ENCODE data around the gene CCDC127.
A peak's percentile ranks its signal among the peaks of the same experiment; 100 is the strongest.
"Not testable (repeated sequence)": the region's sequence is repeated elsewhere in the genome, so short reads cannot be mapped to it uniquely, and the experiment has no call there.

Gene CCDC127, protein sequence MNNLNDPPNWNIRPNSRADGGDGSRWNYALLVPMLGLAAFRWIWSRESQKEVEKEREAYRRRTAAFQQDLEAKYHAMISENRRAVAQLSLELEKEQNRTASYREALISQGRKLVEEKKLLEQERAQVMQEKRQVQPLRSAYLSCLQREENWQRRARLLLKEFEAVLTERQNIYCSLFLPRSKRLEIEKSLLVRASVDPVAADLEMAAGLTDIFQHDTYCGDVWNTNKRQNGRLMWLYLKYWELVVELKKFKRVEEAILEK

DNA sequence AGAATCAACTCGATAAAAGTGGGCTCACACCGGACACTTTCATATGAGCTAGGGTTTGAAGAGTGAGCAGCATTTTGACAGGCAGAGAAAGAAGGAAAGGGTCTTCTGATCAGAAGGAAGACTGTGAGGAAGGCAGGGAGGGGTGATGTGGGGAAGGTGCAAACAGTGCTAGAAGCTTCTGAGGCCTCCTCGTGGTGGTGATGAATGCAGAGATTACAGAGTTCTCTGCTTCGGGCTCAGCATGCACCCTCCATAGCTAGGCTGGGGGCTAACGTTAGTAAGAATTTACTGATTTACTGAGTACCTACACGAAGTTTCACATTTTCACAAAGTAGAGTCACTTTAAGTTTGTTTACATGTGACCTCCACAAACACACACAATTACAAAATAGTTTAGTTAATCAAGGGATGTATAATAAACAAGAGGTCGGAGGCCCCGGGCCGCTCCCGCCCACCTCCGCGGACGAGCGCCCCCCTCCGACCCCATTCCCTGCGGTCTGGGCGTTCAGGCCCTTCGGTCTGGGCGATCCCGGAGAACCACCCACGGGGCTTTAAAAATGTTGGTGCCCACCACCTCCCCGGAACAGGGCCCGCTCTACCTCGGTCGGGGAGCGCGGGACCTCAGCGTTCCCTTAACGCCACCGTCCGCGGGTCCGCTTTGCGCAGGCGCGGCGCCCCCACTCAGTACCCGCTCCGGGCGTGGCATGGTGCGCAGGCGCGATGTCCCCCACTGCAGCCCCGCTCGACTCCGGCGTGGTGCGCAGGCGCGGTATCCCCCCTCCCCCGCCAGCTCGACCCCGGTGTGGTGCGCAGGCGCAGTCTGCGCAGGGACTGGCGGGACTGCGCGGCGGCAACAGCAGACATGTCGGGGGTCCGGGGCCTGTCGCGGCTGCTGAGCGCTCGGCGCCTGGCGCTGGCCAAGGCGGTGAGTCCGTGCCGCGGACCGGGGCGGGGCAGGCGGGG, at the start of gene CCDC127, which contains the start of gene SDHA:
Gene CCDC127, minus strand, starts transcription at position 660 of the 963 bp plus-strand sequence. CDS start 1,304 bp downstream, outside the sequence.
Gene SDHA, plus strand, starts transcription at position 827 of the 963 bp plus-strand sequence. Its CDS starts 36 bp downstream, at position 863.
- DNase-seq (ENCODE audit: low read depth) = peak; percentile 97
- peak within 1 kb of the TSS; percentile 98 for H3K4me3 ChIP-seq (ENCODE audit: low read depth, low read length)
- TF ChIP-seq, protein P1, sequence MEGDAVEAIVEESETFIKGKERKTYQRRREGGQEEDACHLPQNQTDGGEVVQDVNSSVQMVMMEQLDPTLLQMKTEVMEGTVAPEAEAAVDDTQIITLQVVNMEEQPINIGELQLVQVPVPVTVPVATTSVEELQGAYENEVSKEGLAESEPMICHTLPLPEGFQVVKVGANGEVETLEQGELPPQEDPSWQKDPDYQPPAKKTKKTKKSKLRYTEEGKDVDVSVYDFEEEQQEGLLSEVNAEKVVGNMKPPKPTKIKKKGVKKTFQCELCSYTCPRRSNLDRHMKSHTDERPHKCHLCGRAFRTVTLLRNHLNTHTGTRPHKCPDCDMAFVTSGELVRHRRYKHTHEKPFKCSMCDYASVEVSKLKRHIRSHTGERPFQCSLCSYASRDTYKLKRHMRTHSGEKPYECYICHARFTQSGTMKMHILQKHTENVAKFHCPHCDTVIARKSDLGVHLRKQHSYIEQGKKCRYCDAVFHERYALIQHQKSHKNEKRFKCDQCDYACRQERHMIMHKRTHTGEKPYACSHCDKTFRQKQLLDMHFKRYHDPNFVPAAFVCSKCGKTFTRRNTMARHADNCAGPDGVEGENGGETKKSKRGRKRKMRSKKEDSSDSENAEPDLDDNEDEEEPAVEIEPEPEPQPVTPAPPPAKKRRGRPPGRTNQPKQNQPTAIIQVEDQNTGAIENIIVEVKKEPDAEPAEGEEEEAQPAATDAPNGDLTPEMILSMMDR (IDR thresholded peaks at IDR 0.05; ENCODE audit: insufficient read depth, low read depth, low read length, missing control alignments) = peak; percentile 30

DNA sequence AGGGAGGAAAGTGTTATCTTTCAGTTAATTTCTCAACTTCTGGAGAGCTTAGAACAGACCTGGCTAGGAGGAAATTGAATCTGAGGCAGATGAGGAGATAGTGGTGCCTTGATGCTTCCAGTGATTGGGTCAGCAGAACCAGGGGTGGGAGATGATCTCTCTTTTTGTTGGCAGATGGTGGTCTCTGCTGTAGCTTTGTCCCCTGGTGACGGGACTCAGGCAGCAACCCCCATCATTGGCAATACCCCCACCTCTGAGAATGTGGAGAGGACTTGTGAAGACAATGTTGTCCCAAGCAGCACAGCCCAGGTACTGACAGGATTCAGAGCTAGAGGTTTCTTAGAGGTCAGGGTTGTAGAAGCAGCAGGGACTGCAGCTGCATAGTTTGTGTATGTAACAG, 49.8 kb upstream of the CCDC127 start:
- no peak for DNase-seq (ENCODE audit: low read depth)
- TF ChIP-seq, protein P1 (IDR thresholded peaks at IDR 0.05; ENCODE audit: insufficient read depth, low read depth, low read length, missing control alignments) = no peak
- H3K4me3 ChIP-seq (ENCODE audit: low read depth, low read length) = no peak overlapping the region

DNA sequence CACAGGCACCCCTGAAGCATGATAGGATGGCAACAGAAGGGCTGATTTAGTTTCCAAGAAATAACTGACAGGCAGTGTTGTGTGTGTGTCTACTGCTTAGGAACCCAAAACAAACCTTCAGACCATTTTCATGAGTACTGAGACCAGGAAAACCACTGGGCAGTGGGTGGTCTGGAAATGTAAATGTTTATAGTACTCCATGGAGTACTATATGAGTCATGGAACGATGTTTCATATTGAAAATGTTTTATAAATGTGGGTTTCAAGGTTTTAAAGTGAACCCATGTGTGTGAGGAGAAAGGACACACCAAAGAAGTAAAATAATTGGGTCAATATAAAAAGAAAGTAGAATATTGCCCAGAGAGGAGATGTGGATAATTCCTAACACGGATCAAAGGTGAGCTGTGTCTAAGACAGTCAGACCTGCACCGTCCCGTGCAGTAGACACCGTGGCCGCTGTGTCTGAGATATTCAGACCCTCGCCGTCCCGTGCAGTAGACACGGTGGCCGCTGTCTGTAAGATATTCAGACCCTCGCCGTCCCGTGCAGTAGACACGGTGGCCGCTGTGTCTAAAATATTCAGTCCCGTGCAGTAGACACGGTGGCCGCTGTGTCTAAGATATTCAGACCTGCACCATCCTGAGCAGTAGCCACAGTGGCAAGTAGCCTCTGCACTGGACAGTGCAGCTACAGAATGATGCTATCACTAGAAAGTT, 48.5 kb upstream of the CCDC127 start:
- DNase-seq (ENCODE audit: low read depth); H3K4me3 ChIP-seq (ENCODE audit: low read depth, low read length): not testable (repeated sequence)

DNA sequence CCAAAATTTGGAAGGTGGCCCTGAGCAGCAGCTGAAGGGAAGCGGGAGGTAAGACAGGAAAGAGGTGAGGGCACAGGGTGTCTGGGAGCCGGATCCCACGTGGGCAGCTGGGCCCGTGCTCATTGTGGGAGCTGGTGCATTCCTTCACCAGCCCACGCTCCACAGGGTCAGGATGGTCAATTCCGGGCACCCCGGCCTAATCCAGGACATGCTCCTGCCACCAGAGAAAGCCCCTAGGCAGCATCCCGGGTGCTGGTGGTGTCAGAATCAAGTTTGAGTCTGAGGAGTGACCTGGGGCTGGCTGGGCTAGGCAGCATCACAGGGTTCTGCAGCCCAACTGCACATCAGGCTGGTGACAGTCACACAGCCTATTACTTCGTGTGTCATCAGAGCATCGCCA, 46.4 kb upstream of the CCDC127 start:
- no peak overlapping the region for H3K4me3 ChIP-seq (ENCODE audit: low read depth, low read length)
- no peak for DNase-seq (ENCODE audit: low read depth)
- TF ChIP-seq, protein P1 (IDR thresholded peaks at IDR 0.05; ENCODE audit: insufficient read depth, low read depth, low read length, missing control alignments) = no peak

DNA sequence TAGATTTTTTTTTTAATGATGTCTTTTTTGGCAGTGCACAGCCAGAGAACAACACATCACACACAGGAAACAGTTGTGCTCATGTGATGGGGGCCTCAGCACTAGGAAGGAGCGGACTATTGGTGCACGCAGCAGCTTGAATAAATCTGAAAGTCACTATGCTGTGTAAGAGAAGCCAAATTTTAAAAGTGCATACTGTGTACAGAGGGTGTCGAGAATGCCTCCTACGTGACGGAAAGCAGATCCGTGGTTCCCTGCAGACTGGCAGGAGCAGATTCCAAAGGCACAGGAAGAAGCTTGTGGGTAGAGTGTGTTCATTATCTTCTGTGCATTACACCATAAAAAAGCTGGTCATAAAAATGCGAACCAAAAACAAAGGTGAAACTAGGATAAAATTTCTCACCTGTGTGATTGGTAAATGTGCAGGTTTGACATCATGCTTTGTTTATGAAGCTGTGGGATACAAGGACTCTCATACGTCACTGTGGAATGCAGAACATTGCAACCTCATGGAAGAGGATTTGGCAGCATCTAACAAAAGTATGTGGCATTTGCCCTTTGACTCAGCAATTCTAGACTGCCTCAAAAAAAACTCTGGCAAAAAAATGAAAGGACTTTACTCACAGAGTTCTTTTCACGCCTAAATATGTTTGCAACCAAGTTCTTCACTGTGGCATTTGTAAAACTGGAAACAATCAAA, 45.5 kb upstream of the CCDC127 start:
- not testable (repeated sequence) for H3K4me3 ChIP-seq (ENCODE audit: low read depth, low read length); DNase-seq (ENCODE audit: low read depth)

DNA sequence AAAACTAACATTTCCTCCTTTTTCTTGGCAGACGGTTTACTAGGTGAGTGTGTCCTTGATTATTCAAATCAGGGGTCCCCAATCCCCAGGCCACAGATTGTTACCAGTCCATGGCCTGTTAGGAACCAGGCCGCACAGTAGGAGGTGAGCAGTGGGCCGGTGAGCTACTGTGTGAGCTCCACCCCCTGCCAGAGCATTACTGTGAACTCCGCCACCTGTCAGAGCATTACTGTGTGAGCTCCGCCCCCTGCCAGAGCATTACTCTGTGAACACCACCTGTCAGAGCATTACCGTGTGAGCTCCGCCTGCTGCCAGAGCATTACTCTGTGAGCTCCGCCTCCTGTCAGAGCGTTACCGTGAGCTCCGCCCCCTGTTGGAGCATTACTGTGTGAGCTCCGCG, 39.2 kb upstream of the CCDC127 start:
- no peak overlapping the region for H3K4me3 ChIP-seq (ENCODE audit: low read depth, low read length)
- TF ChIP-seq, protein P1 (IDR thresholded peaks at IDR 0.05; ENCODE audit: insufficient read depth, low read depth, low read length, missing control alignments) = no peak
- no peak for DNase-seq (ENCODE audit: low read depth)

DNA sequence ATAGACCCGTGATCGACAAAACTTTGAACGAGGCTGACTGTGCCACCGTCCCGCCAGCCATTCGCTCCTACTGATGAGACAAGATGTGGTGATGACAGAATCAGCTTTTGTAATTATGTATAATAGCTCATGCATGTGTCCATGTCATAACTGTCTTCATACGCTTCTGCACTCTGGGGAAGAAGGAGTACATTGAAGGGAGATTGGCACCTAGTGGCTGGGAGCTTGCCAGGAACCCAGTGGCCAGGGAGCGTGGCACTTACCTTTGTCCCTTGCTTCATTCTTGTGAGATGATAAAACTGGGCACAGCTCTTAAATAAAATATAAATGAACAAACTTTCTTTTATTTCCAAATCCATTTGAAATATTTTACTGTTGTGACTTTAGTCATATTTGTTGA, 38.4 kb upstream of the CCDC127 start:
- not testable (repeated sequence) for H3K4me3 ChIP-seq (ENCODE audit: low read depth, low read length); DNase-seq (ENCODE audit: low read depth)

DNA sequence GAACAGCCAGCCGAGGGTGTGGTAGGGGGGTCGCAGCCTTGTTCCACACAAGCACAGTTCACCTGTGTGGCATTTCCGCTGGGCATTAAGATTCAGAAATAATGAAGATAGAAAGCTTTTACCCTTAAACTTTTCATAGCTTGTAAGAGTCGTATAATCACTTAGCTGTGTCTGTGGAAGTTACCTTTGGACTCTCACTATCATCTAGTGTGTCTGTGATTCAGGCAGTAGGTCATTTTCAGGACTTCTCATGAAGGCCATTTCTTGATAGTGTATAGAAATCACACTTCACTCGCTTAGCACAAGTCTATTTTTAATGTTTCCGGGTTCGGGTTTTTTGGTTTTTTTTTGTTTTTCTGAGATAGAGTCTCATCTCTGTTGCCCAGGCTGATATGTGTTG, 37.2 kb upstream of the CCDC127 start:
- not testable (repeated sequence) for H3K4me3 ChIP-seq (ENCODE audit: low read depth, low read length); DNase-seq (ENCODE audit: low read depth)

DNA sequence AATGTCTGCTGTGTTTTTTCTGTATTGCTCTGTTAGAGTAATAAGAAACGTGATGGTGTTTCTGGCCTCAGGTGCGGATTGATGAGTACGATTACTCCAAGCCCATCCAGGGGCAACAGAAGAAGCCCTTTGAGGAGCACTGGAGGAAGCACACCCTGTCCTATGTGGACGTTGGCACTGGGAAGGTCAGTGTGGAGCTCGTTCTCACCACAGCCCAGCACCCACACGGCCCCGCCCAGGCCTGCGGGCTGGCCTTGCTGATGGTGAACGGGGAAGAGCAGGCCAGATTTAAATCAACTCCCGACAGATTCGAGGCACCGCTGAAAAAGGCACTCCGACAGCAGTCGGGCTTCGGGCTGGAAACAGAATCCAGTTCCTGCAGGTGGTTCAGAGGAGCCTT, 36.4 kb upstream of the CCDC127 start:
- not testable (repeated sequence) for DNase-seq (ENCODE audit: low read depth); H3K4me3 ChIP-seq (ENCODE audit: low read depth, low read length)

Measured in GM12865 (cell line).